ENCODE measurements around the gene OCIAD2.
"Not testable (repeated sequence)": the region's sequence is repeated elsewhere in the genome, so short reads cannot be mapped to it uniquely, and the experiment has no call there.

OCIAD2 gene

DNA sequence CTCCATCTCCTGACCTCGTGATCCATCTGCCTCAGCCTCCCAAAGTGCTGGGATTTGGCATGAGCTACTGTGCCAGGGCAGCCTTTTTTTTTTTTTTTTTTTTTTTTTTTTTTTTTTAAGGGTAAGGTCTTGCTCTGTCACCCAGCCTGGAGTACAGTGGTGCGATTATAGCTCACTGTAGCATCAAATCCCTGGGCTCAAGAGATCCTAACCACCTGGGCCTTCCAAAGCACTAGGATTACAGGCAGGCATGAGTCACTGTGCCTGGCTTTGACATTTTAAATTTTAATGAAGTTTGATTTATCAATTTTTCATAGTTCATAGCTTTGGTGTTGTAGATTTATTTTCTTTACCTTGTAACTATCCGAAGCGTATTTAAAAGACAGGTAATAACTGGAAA is 17.8 kb upstream of the OCIAD2 start:
- no peak for TF ChIP-seq POLR2A (IDR thresholded peaks at IDR 0.05; ENCODE audit: low read length)
- no peak for TF ChIP-seq GATA1 (IDR thresholded peaks at IDR 0.05; ENCODE audit: low read depth, low read length)
- DNase-seq: no peak

GRCh38 chr4:48923065-48923464 is 16.5 kb upstream of the OCIAD2 start:
- DNase-seq: not testable (repeated sequence)

- TF ChIP-seq GATA1 (IDR thresholded peaks at IDR 0.05; ENCODE audit: low read depth, low read length) (no peak), POLR2A (IDR thresholded peaks at IDR 0.05; ENCODE audit: low read length) (no peak)
- no peak for DNase-seq
These were observed 7.7 kb upstream of the OCIAD2 start for GRCh38 chr4:48914311-48914710.

DNA sequence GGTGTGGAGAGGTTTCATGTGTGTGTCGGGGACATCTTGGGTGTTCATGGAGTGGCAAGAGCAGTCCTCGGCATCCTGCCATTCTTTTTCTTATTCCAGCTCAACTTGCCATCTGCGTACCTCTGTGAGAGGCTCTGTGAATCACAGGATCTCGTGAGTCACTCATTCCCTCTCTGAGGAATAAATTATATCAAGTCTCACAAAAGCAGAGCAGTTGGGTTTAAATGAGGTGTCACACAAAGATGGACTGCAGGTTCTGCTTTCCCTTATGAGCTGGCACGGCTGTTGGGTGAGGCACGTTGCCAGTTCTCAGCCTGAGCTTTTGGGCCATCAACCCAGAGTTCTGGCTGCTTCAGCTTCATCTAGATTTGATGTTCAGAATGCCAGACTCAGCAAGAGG is 6.8 kb upstream of the OCIAD2 start:
- no peak for DNase-seq
- TF ChIP-seq POLR2A (IDR thresholded peaks at IDR 0.05; ENCODE audit: low read length): no peak
- TF ChIP-seq GATA1 (IDR thresholded peaks at IDR 0.05; ENCODE audit: low read depth, low read length): no peak

DNA sequence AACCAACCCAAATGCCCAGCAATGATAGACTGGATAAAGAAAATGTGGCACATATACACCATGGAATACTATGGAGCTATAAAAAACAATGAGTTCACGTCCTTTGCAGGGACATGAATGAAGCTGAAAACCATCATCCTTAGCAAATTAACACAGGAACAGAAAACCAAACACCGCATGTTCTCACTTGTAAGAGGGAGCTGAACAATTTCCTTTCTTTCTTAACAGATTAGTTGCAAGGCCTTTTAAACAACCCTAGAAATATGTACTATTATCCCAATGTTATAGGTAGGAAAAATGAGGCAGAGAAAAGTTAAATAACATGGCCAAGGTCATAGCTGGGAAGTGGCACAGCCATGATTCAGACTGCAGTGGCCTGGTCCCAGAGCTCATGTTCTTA is 5.8 kb upstream of the OCIAD2 start:
- no peak for TF ChIP-seq POLR2A (IDR thresholded peaks at IDR 0.05; ENCODE audit: low read length)
- TF ChIP-seq GATA1 (IDR thresholded peaks at IDR 0.05; ENCODE audit: low read depth, low read length): no peak

GRCh38 chr4:48910511-48910910 is 3.9 kb upstream of the OCIAD2 start:
- peak in 1 of 2 experiments; percentile 38 for DNase-seq
- TF ChIP-seq GATA1 (IDR thresholded peaks at IDR 0.05; ENCODE audit: low read depth, low read length) (no peak), POLR2A (IDR thresholded peaks at IDR 0.05; ENCODE audit: low read length) (no peak)

More for the DNA sequence above, 5.8 kb upstream of the OCIAD2 start:
- no peak for DNase-seq

- no peak for TF ChIP-seq POLR2A (IDR thresholded peaks at IDR 0.05; ENCODE audit: low read length)
- TF ChIP-seq GATA1 (IDR thresholded peaks at IDR 0.05; ENCODE audit: low read depth, low read length): no peak
- peak; percentile 10 to 59 for DNase-seq
These were observed 3.1 kb upstream of the OCIAD2 start for GRCh38 chr4:48909697-48910096.

DNA sequence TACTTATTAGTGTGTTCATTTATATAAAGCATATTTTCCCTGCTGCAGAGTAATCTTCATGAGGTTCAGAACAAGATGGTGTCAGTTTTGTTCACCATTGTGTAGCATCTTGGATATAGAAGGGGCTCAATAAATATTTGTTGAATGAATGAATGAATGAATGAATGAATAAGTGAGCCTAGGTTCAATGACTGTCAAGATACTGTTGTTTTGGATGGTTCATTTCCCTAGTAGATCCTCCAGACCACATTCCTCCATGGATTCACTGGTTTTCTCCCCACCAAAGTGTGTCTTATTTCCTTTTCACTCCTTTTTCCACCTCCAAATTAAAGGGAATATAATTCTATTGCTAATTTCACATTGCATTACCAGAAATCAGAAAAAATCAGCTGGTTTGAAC is 2.1 kb upstream of the OCIAD2 start:
- DNase-seq: no peak

GRCh38 chr4:48907706-48908477 is 1.3 kb upstream of the OCIAD2 start:
- DNase-seq: no peak
- TF ChIP-seq POLR2A (IDR thresholded peaks at IDR 0.05; ENCODE audit: low read length) (no peak), GATA1 (IDR thresholded peaks at IDR 0.05; ENCODE audit: low read depth, low read length) (no peak)

More for the DNA sequence above, 2.1 kb upstream of the OCIAD2 start:
- no peak for TF ChIP-seq GATA1 (IDR thresholded peaks at IDR 0.05; ENCODE audit: low read depth, low read length)
- TF ChIP-seq POLR2A (IDR thresholded peaks at IDR 0.05; ENCODE audit: low read length): no peak

DNA sequence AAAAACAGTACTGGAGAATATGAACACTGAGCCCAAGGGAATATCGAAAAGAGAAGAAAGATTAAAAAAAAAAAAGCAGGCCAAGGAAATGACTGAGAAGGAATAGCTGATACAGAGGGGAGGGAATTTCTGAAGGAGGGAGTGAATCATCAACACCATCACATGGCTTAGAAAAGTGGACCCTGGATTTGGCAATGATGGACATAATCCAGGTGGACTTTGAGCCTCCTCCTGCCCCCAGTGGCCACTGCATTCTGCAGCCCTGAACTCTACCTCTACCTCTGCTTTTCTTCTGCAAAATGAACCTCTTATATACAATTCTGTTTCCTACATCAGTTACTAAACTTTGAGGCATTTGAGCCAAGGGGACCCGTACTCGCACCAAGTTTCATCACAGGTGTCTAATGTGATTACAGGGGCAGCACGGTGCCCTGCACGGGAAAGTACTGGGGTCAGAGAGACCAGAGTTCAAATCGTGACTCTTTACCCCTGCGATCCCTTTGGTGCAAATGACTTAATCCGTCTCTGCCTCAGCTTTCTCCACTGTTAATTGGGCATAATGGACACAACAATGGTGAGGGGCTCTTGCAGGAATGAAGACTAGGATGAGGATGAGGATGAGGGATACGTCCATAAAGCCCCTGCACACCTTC is 1.1 kb downstream of the OCIAD2 start:
- peak in 1 of 2 experiments; percentile 10 for DNase-seq
- TF ChIP-seq POLR2A (IDR thresholded peaks at IDR 0.05; ENCODE audit: low read length): no peak

- DNase-seq: no peak
- TF ChIP-seq GATA1 (IDR thresholded peaks at IDR 0.05; ENCODE audit: low read depth, low read length): no peak
These were observed 1.9 kb downstream of the OCIAD2 start for GRCh38 chr4:48904541-48905142.

- DNase-seq: no peak
- TF ChIP-seq POLR2A (IDR thresholded peaks at IDR 0.05; ENCODE audit: low read length) (no peak), GATA1 (IDR thresholded peaks at IDR 0.05; ENCODE audit: low read depth, low read length) (no peak)
These were observed 2.5 kb downstream of the OCIAD2 start for GRCh38 chr4:48904101-48904500.

DNA sequence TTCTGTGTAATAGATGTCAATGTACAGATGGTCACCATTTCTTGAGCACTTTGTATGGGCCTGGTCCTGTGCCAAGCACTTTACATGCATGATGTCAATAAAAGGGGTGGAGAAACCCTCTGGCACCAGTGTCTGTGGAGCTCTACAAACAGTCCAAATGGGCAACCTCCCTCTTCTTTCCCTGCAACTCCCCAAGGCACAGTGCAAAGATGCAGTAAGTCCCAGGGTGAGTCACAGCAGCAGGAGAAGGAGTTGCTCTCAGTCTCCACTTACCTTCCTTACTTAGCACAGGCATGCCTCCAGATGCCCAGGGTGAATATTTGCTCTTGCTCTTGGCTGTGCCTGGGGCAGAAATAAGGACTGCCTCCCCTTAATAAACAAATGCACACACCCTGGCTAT is 4.3 kb downstream of the OCIAD2 start:
- DNase-seq: no peak
- no peak for TF ChIP-seq GATA1 (IDR thresholded peaks at IDR 0.05; ENCODE audit: low read depth, low read length)
- TF ChIP-seq POLR2A (IDR thresholded peaks at IDR 0.05; ENCODE audit: low read length): no peak

GRCh38 chr4:48901196-48901595 is 5.4 kb downstream of the OCIAD2 start:
- DNase-seq: no peak
- TF ChIP-seq GATA1 (IDR thresholded peaks at IDR 0.05; ENCODE audit: low read depth, low read length): no peak
- no peak for TF ChIP-seq POLR2A (IDR thresholded peaks at IDR 0.05; ENCODE audit: low read length)

DNA sequence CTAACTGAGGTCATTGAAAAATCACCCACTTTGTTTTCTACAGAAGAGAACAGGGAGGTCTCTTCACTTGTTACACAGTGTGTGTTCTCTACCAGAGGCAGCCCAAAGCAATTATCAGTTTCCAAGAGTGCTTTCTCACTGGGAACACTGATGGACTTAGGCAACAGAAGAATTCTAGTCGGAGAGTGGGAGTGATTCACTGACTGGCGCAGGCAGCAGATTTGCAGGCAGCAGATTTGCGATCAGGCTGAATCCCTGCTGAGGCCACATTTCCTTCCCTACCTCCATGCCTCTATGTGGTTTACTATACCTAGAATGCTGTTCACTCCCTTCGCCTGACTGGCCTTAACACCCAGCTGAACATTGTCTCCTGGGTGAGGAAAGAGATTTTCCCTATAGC is 6.6 kb downstream of the OCIAD2 start:
- no peak for DNase-seq
- TF ChIP-seq GATA1 (IDR thresholded peaks at IDR 0.05; ENCODE audit: low read depth, low read length) (no peak), POLR2A (IDR thresholded peaks at IDR 0.05; ENCODE audit: low read length) (no peak)

Measured in erythroblast (primary cell).